HS-5 (cell line): ENCODE measurements around the gene CYP2D6.
"Not testable (repeated sequence)": the region's sequence is repeated elsewhere in the genome, so short reads cannot be mapped to it uniquely, and the experiment has no call there.

Experiments
- DNase-seq: peaks from one replicate; pipeline ENCODE4 v3.0.0-alpha.2; 2012; ENCODE audit warnings: low read depth

Gene CYP2D6

GRCh38 chr22:42158456-42159132 lies 28.0 kb upstream of the CYP2D6 start:
- no peak for DNase-seq

GRCh38 chr22:42156598-42156997 lies 26.0 kb upstream of the CYP2D6 start:
- no peak for DNase-seq

GRCh38 chr22:42156121-42156520 lies 25.5 kb upstream of the CYP2D6 start:
- DNase-seq: no peak

GRCh38 chr22:42155053-42155543 lies 24.5 kb upstream of the CYP2D6 start:
- no peak for DNase-seq

GRCh38 chr22:42154293-42155052 lies 23.9 kb upstream of the CYP2D6 start:
- DNase-seq: no peak

GRCh38 chr22:42152661-42153270 lies 22.2 kb upstream of the CYP2D6 start:
- DNase-seq: no peak

GRCh38 chr22:42151924-42152635 lies 21.5 kb upstream of the CYP2D6 start:
- DNase-seq: no peak

- DNase-seq: no peak
Measured at GRCh38 chr22:42150727-42151590, 20.3 kb upstream of the CYP2D6 start.

GRCh38 chr22:42149798-42150197 lies 19.2 kb upstream of the CYP2D6 start:
- DNase-seq: not testable (repeated sequence)

GRCh38 chr22:42145175-42145574 lies 14.6 kb upstream of the CYP2D6 start:
- DNase-seq: no peak

GRCh38 chr22:42143859-42144822 lies 13.5 kb upstream of the CYP2D6 start:
- not testable (repeated sequence) for DNase-seq

- DNase-seq: no peak
Measured at GRCh38 chr22:42142771-42143461, 12.3 kb upstream of the CYP2D6 start.

GRCh38 chr22:42141307-42142057 lies 10.9 kb upstream of the CYP2D6 start:
- DNase-seq: not testable (repeated sequence)

- DNase-seq: not testable (repeated sequence)
Measured at GRCh38 chr22:42140153-42140552, 9.5 kb upstream of the CYP2D6 start.

GRCh38 chr22:42139508-42139907 lies 8.9 kb upstream of the CYP2D6 start:
- not testable (repeated sequence) for DNase-seq

GRCh38 chr22:42138972-42139371 lies 8.4 kb upstream of the CYP2D6 start:
- no peak for DNase-seq

- no peak for DNase-seq
Measured at GRCh38 chr22:42138122-42138770, 7.6 kb upstream of the CYP2D6 start.

- DNase-seq: not testable (repeated sequence)
Measured at GRCh38 chr22:42135688-42136087, 5.1 kb upstream of the CYP2D6 start.
